Ovary (tissue), 9 donors: ENCODE measurements around the gene BRSK2. TPM values are rescaled to one million over a fixed set of nuclear protein-coding genes. Genes with fewer than 3 reads are reported as not detected.
A peak's percentile ranks its signal among the peaks of the same experiment; 100 is the strongest.

ENCODE experiments used
- DNase-seq, 5 donors: peaks; one replicate each; pipeline ENCODE4 v3.0.0-alpha.2; 2019 to 2020
- H3K27ac ChIP-seq, 2 donors: fragments of 200-600 bp; one replicate each; pipeline versions ENCODE4 v1.5.1 to v1.8.0; 2019 to 2022
- H3K27me3 ChIP-seq: fragments of 200-600 bp; one replicate; pipeline ENCODE4 v1.8.0; 2022
- H3K36me3 ChIP-seq: fragments of 200-600 bp; sonication (generic); one replicate; pipeline ENCODE4 v1.5.1; 2019
- H3K4me1 ChIP-seq: one replicate; pipeline ENCODE4 v1.8.1; 2013; ENCODE audit warnings: mild to moderate bottlenecking, moderate library complexity; ENCODE audit not compliant: insufficient read depth
- H3K4me3 ChIP-seq: fragments of 200-600 bp; sonication (generic); one replicate; pipeline ENCODE4 v1.5.1; 2017
- H3K9me3 ChIP-seq, 2 donors: fragments of 200-600 bp in 1 of 2; sonication (generic) in 1 of 2; one replicate each; pipeline versions ENCODE4 v1.5.1 to v1.8.1; 2013 to 2019; ENCODE audit warnings: mild to moderate bottlenecking in 1 of 2, moderate library complexity in 1 of 2
- EP300 ChIP-seq: sonication (generic); formaldehyde crosslinking; IDR thresholded peaks from one replicate; pipeline ENCODE4 v1.6.1; 2017; ENCODE audit warnings: antibody characterized with exemption
- POLR2A ChIP-seq: fragments of 450-650 bp; IDR thresholded peaks from one replicate; pipeline ENCODE4 v1.6.1; 2017; ENCODE audit warnings: antibody characterized with exemption, mild to moderate bottlenecking, moderate library complexity
- WGBS, 3 donors: extraction: QIAGEN DNeasy Blood & Tissue Kit in 1 of 3; methylation state at CpG; one replicate each; pipeline versions ENCODE4 v1.1.5 to v1.1.7; 2013 to 2017; 5-methylcytosine and 5-hydroxymethylcytosine counted together
- intact Hi-C, 4 donors: fragments of 100-400 bp; cut with DNase I; formaldehyde crosslinking; loops; one replicate each; pipeline versions ENCODE4 v1.11.0 to v1.15.1; 2022 to 2023
- polyA plus RNA-seq, 2 donors: library from polyadenylated mRNA; stranded (reverse); fragments of 200-250 nt in 1 of 2; fragments of 350-450 nt in 1 of 2; fragmentation: Illumina TruSeq in 1 of 2; extraction: RNeasy Lipid Tissue Mini Kit (QIAGEN cat#74804) in 1 of 2; gene quantifications; one replicate each; pipeline ENCODE4 v1.2.3, GENCODE V29; 2013 to 2014
- total RNA-seq, 7 donors: library from RNA; depleted of rRNA in 2 of 7; stranded (reverse); fragments of >200 nt in 2 of 7; fragmentation: NEBNext Ultra II Directional in 3 of 7; extraction: Animal tissue kit (Norgen Biotek cat#: 25700) in 3 of 7; gene quantifications; one replicate each; pipeline versions ENCODE4 v1.1.0 to v1.2.4, GENCODE V29; 2016 to 2023
- TF ChIP-seq, protein P1 (sequence below), 3 donors: fragments of 450-650 bp in 2 of 3; fragments of 200-600 bp in 1 of 3; IDR thresholded peaks; one replicate each; pipeline versions ENCODE4 v1.5.1 to v1.8.0; 2016 to 2022; ENCODE audit warnings: antibody characterized with exemption in 3 of 3, mild to moderate bottlenecking in 1 of 3
- donor health status: DM: no; HTN: no; CAD: no; lungs with moderate emphysema.
- donor health status: DM: no; HTN: no; CAD: no.
- donor health status: Bipolar disorder and iron deficiency.
- donor health status: DM: yes; HTN: yes; CAD: no.
- donor health status: DM: no; HTN: no; CAD: no.
- donor health status: DM: yes; HTN: yes; CAD: no.

BRSK2 gene
- total and polyA plus RNA-seq, 9 donors = 0.22 to 1.5 (median 0.52) TPM

DNA sequence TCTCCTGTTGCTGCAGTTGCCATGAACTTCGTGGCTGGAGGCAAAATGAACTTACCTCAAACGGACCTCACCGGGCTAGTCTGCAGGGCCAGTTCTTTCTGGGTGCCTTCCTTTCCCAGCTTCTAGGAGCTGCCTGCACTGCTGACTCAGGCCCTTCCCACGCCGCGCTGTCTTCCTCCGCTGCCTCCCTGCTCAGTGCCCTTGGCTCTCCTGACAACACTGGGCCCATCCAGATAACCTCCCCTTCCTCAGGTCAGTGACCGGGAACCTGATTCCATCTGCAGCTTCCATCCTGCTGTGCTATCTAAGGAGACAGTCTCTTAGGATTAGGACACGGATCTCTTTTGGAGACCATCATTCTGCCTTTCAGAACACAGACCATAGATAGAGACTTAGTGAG lies 77.5 kb downstream of the BRSK2 start:
- H3K9me3 ChIP-seq = no peaks in the 10 kb centered on the region
- no peaks in the 10 kb centered on the region for H3K27me3 ChIP-seq
- no peak for DNase-seq
- no peak overlapping the region for H3K27ac ChIP-seq
- no peaks in the 10 kb centered on the region for H3K36me3 ChIP-seq
- no peak for TF ChIP-seq POLR2A
- TF ChIP-seq EP300 = no peak
- TF ChIP-seq, protein P1, sequence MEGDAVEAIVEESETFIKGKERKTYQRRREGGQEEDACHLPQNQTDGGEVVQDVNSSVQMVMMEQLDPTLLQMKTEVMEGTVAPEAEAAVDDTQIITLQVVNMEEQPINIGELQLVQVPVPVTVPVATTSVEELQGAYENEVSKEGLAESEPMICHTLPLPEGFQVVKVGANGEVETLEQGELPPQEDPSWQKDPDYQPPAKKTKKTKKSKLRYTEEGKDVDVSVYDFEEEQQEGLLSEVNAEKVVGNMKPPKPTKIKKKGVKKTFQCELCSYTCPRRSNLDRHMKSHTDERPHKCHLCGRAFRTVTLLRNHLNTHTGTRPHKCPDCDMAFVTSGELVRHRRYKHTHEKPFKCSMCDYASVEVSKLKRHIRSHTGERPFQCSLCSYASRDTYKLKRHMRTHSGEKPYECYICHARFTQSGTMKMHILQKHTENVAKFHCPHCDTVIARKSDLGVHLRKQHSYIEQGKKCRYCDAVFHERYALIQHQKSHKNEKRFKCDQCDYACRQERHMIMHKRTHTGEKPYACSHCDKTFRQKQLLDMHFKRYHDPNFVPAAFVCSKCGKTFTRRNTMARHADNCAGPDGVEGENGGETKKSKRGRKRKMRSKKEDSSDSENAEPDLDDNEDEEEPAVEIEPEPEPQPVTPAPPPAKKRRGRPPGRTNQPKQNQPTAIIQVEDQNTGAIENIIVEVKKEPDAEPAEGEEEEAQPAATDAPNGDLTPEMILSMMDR (IDR thresholded peaks at IDR 0.05) = no peak
- intact Hi-C loops = loop anchor here in 1 of 4 donors (10.0 kb wide), 1 partner anchor 622 kb away; the partner anchor contains the start of genes POLR2L and TSPAN4
- no peak overlapping the region for H3K4me3 ChIP-seq
- WGBS, 3 donors = 63 to 79% (median 69%) methylated on average over 9 of the region's 9 CpGs
- peaks cover 2% of the 10 kb centered on the region for H3K4me1 ChIP-seq

DNA sequence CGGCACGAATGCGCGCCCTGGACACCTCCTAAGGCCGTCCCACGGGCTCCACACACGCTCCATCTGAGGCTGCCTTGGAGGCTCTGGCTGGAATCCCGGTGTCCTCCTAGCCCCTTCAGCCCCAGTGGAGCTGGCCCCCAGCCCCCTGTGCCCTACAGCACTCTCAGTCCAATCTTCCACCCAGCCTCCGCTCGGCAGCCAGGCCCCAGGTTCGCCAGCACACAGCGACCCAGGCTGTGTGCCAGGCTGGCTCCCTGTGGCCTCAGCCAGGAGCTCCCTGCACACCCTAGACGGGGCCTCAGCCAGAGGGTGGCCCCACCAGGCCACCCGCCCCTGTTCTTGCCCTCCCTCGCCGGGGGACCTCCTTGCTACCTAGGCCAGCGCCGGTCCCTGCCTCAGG lies 78.3 kb downstream of the BRSK2 start:
- TF ChIP-seq POLR2A (no peak), EP300 (no peak)
- TF ChIP-seq, protein P1 (IDR thresholded peaks at IDR 0.05) = no peak
- H3K4me1 ChIP-seq = peaks cover 2% of the 10 kb centered on the region
- 80 to 86% (median 83%) methylated on average over 13 to 18 of the region's 18 CpGs for WGBS, 3 donors
- no peak overlapping the region for H3K27ac ChIP-seq
- H3K9me3 ChIP-seq = no peaks in the 10 kb centered on the region
- H3K27me3 ChIP-seq = no peaks in the 10 kb centered on the region
- H3K36me3 ChIP-seq = no peaks in the 10 kb centered on the region
- no peak for DNase-seq
- intact Hi-C loops = loop anchor here in 1 of 4 donors (10.0 kb wide), 1 partner anchor 623 kb away; the partner anchor contains the start of genes POLR2L and TSPAN4
- no peak overlapping the region for H3K4me3 ChIP-seq

DNA sequence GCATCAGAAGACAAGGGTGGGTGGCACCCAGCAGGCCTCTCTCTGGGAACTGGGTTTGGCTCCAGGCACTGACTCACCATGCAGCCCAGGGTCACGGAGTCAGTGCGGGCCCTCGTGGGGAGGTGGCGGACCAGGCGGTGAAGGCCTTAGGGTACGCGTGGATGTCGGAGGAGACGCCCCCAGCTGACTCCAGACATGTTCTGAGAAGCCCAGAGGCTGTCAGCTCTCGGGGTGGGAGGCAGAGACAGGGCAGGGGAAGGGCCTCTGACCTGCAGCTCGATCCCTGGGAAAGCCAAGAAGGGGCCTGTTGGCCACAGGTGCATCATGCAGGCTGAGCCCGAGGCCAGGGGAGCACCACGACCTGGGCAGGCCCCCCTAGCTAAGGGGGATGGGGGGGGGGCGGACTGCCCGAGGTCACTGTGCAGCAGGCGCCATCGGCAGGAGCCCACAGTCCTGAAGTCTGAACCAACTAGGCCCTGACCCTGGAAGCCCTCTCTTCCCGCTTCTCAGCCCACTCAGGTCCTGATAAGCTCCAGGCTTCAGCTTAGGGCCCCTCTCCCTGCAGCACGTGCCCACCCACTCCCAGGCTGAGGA lies 78.8 kb downstream of the BRSK2 start:
- no peaks in the 10 kb centered on the region for H3K27me3 ChIP-seq
- DNase-seq = no peak
- no peaks in the 10 kb centered on the region for H3K36me3 ChIP-seq
- H3K4me3 ChIP-seq = no peak overlapping the region
- intact Hi-C loops = loop anchor here in 1 of 4 donors (10.0 kb wide), 1 partner anchor 624 kb away; the partner anchor contains the start of genes POLR2L and TSPAN4
- no peak overlapping the region for H3K27ac ChIP-seq
- peaks cover 2% of the 10 kb centered on the region for H3K4me1 ChIP-seq
- H3K9me3 ChIP-seq = no peaks in the 10 kb centered on the region
- WGBS, 3 donors = 57 to 79% (median 68%) methylated on average over 19 of the region's 19 CpGs
- TF ChIP-seq, protein P1 (IDR thresholded peaks at IDR 0.05) = no peak
- no peak for TF ChIP-seq POLR2A
- no peak for TF ChIP-seq EP300

DNA sequence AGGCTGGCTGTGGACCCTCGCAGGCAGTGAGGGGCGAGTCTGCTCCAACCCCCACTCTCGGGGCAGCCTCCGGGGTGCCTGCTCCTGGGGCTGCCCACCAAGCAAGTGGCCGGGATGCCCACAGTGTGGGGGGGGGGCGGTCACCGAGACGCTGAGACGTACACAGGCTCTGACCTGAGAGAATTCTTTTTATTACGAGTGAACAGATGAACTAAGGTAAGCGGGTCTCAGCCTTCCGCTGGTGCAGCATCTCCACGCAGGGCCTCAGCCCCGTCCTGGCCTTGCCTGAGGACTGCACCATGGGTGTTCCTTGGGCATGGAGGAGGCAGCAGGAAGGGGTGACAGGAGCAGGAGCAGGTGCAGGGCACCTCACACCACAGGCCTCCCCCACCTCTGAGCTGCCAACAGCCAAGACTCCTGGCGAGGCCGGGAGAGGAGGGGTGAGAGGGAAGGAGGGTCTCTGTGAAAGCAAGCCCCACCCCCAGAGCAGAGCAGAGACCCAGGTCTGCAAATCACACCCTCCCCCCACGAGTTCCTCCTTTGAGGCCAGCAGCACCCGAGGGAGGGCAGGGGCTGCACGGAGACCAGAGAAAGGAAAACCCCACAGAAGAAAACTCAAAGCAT lies 79.7 kb downstream of the BRSK2 start:
- no peak overlapping the region for H3K27ac ChIP-seq
- no peaks in the 10 kb centered on the region for H3K27me3 ChIP-seq
- H3K9me3 ChIP-seq = no peaks in the 10 kb centered on the region
- no peaks in the 10 kb centered on the region for H3K36me3 ChIP-seq
- peak in 1 of 5 donors; percentile 16 for DNase-seq
- TF ChIP-seq, protein P1 (IDR thresholded peaks at IDR 0.05) = no peak
- no peak for TF ChIP-seq EP300
- no peak for TF ChIP-seq POLR2A
- H3K4me3 ChIP-seq = no peak overlapping the region
- WGBS, 3 donors = 73 to 81% (median 77%) methylated on average over 18 to 19 of the region's 19 CpGs
- H3K4me1 ChIP-seq = peaks cover 2% of the 10 kb centered on the region
- intact Hi-C loops = loop anchor here in 1 of 4 donors (10.0 kb wide), 1 partner anchor 625 kb away; the partner anchor contains the start of genes POLR2L and TSPAN4
